Prostate gland (tissue), 2 donors: ENCODE results near the gene ADAMTS3. TPM values are rescaled to one million over a fixed set of nuclear protein-coding genes. Genes with fewer than 3 reads are reported as not detected.

Experiments
- DNase-seq: peaks from one replicate; pipeline ENCODE4 v3.0.0-alpha.2; 2019; ENCODE audit warnings: low spot score
- H3K27ac ChIP-seq, 2 donors: fragments of 200-600 bp; sonication (generic); 2 replicates each; pipeline ENCODE4 v1.5.1; 2017 to 2019
- H3K27me3 ChIP-seq: fragments of 200-600 bp; sonication (generic); replicated peaks from 2 replicates; pipeline ENCODE4 v1.5.1; 2019; ENCODE audit not compliant: insufficient read depth
- H3K36me3 ChIP-seq, 2 donors: fragments of 200-600 bp; sonication (generic); 1 replicate in 1 of 2; 2 replicates in 1 of 2; pipeline versions ENCODE4 v1.5.1 to v1.8.1; 2017 to 2019
- H3K4me1 ChIP-seq: fragments of 200-600 bp; sonication (generic); replicated peaks from 2 replicates; pipeline ENCODE4 v1.5.1; 2019
- H3K4me3 ChIP-seq, 2 donors: fragments of 200-600 bp; sonication (generic); 2 replicates each; pipeline ENCODE4 v1.5.1; 2017 to 2019
- H3K9me3 ChIP-seq: fragments of 200-600 bp; sonication (generic); 2 replicates; pipeline ENCODE4 v1.5.1; 2017
- POLR2A ChIP-seq: fragments of 450-650 bp; IDR thresholded peaks from one replicate; pipeline ENCODE4 v1.6.1; 2016; ENCODE audit warnings: antibody characterized with exemption, mild to moderate bottlenecking
- POLR2AphosphoS5 ChIP-seq: sonication (generic); formaldehyde crosslinking; IDR thresholded peaks from one replicate; pipeline ENCODE4 v1.6.1; 2017; ENCODE audit warnings: antibody characterized with exemption
- WGBS: methylation state at CpG from one replicate; pipeline ENCODE4 v1.1.5; 2018; 5-methylcytosine and 5-hydroxymethylcytosine counted together
- intact Hi-C: fragments of 100-400 bp; cut with DNase I; formaldehyde crosslinking; loops from one replicate; pipeline ENCODE4 v1.14.2; 2022
- total RNA-seq, 2 donors: library from RNA; depleted of rRNA; stranded (reverse); fragments of >200 nt; gene quantifications; one replicate each; pipeline ENCODE4 v1.1.0, GENCODE V29; 2016
- TF ChIP-seq, protein P1 (sequence below), 4 experiments: fragments of 200-600 bp in 2 of 4; fragments of 450-650 bp in 2 of 4; sonication (generic) in 2 of 4; IDR thresholded peaks; 1 replicate in 3 of 4; 2 replicates in 1 of 4; pipeline ENCODE4 v1.5.1; 2016 to 2019; ENCODE audit warnings: antibody characterized with exemption in 4 of 4, mild to moderate bottlenecking in 2 of 4, moderate library complexity in 2 of 4

ADAMTS3 gene
- total RNA-seq, 2 donors from 2014 or later, result 0.36 to 4.0 TPM

DNA sequence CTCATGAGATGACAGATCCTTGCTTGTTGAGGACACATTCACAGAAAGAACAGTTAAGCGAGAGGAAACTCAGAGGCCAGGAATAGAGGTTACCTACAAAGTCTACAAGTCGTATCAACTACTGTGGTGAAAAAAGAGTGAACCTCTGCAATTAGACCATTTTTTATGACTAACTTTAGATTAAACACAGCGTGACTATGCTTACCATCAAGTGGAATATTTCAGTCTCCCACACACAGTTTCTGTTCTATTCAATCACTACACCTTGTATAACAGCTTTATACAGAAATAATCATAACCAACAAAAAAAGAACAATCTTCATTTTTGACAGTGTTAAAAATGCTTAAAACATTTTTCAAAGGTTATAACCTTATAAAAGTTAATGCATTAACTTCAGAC, 46.6 kb downstream of the ADAMTS3 start:
- intact Hi-C loops, result no loop called here
- H3K27ac ChIP-seq, result no peak overlapping the region
- TF ChIP-seq POLR2A (no peak), POLR2AphosphoS5 (no peak)
- TF ChIP-seq, protein P1, sequence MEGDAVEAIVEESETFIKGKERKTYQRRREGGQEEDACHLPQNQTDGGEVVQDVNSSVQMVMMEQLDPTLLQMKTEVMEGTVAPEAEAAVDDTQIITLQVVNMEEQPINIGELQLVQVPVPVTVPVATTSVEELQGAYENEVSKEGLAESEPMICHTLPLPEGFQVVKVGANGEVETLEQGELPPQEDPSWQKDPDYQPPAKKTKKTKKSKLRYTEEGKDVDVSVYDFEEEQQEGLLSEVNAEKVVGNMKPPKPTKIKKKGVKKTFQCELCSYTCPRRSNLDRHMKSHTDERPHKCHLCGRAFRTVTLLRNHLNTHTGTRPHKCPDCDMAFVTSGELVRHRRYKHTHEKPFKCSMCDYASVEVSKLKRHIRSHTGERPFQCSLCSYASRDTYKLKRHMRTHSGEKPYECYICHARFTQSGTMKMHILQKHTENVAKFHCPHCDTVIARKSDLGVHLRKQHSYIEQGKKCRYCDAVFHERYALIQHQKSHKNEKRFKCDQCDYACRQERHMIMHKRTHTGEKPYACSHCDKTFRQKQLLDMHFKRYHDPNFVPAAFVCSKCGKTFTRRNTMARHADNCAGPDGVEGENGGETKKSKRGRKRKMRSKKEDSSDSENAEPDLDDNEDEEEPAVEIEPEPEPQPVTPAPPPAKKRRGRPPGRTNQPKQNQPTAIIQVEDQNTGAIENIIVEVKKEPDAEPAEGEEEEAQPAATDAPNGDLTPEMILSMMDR (IDR thresholded peaks at IDR 0.05), result no peak

DNA sequence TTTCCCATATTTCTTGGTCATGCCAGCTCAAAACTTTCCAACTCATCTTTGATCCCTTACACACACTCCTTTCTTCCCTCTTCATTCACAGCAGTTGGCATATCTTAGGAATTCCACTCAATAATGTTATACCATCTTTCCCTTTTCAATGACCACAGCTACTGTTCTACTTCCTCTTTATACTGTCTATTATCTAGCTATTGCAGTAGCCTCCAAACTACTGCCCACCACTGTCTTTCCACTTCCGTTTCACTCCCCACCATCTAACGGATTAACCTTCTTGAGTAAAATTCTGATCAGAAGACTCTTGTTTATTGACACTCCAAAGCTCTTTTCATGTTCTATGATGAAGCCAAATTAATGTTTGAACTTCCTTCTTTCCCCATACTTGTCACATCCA, 55.8 kb downstream of the ADAMTS3 start:
- no peaks in the 10 kb centered on the region for H3K27me3 ChIP-seq
- no peak for DNase-seq
- WGBS, result 88% methylated on average over 2 of the region's 2 CpGs
- H3K36me3 ChIP-seq, result no peaks in the 10 kb centered on the region
- H3K4me3 ChIP-seq, result no peak overlapping the region
- TF ChIP-seq POLR2AphosphoS5 (no peak), POLR2A (no peak)
- TF ChIP-seq, protein P1 (IDR thresholded peaks at IDR 0.05), result no peak
- no peaks in the 10 kb centered on the region for H3K4me1 ChIP-seq
- H3K9me3 ChIP-seq, result no peaks in the 10 kb centered on the region
- intact Hi-C loops, result no loop called here
- H3K27ac ChIP-seq, result no peak overlapping the region

More for the DNA sequence above, 46.6 kb downstream of the ADAMTS3 start:
- no peaks in the 10 kb centered on the region for H3K27me3 ChIP-seq
- H3K36me3 ChIP-seq, result no peaks in the 10 kb centered on the region
- 94% methylated on average over 3 of the region's 3 CpGs for WGBS
- H3K4me1 ChIP-seq, result no peaks in the 10 kb centered on the region
- H3K4me3 ChIP-seq, result no peak overlapping the region
- no peak for DNase-seq
- no peaks in the 10 kb centered on the region for H3K9me3 ChIP-seq

DNA sequence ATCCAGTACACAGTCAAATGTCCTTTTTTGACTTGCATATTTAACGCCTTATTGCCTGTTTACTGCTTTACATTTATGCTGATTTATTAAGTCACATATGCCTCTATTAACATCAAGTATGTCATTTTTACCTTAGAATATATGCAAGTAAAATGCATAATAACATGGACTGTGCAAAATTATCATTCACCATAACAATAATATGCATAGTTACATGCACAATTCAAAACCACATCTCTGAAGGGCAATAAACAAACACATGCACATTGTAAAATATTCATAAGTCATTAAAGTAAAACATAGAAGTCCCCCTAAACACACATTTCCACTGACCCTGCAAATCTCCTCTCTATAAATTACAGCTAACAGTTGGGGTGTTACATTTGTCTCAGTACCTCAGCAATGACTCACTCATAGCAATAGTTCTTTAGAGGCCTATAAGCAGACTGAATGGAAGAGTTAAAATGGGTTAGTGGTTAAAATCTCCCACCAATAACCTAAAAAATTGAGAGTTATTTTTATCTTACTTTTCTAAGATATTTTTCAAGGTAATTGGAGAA, 61.1 kb downstream of the ADAMTS3 start:
- WGBS, result 97% methylated on average over 1 of the region's 1 CpG
- TF ChIP-seq POLR2A, result no peak
- TF ChIP-seq POLR2AphosphoS5, result no peak
- TF ChIP-seq, protein P1 (IDR thresholded peaks at IDR 0.05), result no peak
- Histone ChIP-seq H3K4me1 (no peaks in the 10 kb centered on the region), H3K4me3 (no peak overlapping the region), H3K27me3 (no peaks in the 10 kb centered on the region), H3K27ac (no peak overlapping the region), H3K36me3 (no peaks in the 10 kb centered on the region), H3K9me3 (no peaks in the 10 kb centered on the region)
- no peak for DNase-seq
- intact Hi-C loops, result loop anchor here (5.0 kb wide), 1 partner anchor 514 kb away; no protein-coding TSS in a partner anchor

DNA sequence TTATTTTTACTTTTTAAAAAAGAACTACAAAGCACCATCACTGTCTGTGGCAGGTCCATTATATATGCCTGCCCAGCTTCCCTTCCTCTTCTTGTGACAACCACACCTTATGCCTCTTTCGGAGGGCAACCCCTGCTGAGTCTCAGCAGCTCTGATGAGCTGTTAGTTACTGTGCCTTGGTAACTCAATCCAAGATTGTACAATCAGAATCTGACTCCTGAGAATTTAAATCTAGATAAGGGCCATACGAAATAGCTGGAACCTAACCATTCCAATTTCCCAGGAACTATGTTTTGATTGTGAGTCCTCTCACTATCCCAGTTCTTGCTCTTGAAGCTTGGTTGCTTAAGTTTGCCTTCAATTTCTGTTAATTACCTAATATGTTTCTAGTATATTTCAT, 61.9 kb downstream of the ADAMTS3 start:
- Histone ChIP-seq H3K4me1 (no peaks in the 10 kb centered on the region), H3K4me3 (no peak overlapping the region), H3K36me3 (no peaks in the 10 kb centered on the region), H3K27me3 (no peaks in the 10 kb centered on the region), H3K27ac (no peak overlapping the region), H3K9me3 (no peaks in the 10 kb centered on the region)
- 64% methylated on average over 2 of the region's 2 CpGs for WGBS
- intact Hi-C loops, result loop anchor here (5.0 kb wide), 1 partner anchor 515 kb away; no protein-coding TSS in a partner anchor
- DNase-seq, result no peak
- no peak for TF ChIP-seq POLR2A
- TF ChIP-seq POLR2AphosphoS5, result no peak

DNA sequence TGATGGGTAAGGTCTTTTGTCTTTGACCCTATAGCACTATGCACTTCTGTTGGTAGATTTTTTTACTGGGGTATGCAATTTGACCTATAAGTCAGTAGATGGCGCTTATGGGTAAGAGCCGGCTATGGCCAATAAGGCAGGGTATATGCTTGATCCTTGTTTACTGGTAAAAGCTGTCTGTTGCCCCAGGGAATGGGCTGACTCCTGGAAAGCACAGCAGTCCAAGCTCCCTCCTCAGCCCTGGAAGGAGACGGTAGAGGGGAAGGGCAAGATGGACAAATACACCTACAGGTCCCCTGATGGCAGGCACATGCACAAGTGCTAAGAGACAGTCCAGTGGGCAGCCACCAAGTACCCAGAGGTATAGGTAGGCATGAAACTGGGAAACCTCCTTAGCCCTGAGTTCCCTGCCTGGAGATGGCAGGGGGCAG, 63.7 kb downstream of the ADAMTS3 start:
- no peaks in the 10 kb centered on the region for H3K4me1 ChIP-seq
- 15% methylated on average over 3 of the region's 3 CpGs for WGBS
- no peak overlapping the region for H3K27ac ChIP-seq
- H3K36me3 ChIP-seq, result no peaks in the 10 kb centered on the region
- H3K9me3 ChIP-seq, result no peaks in the 10 kb centered on the region
- no peak for TF ChIP-seq POLR2AphosphoS5
- TF ChIP-seq, protein P1 (IDR thresholded peaks at IDR 0.05), result peak in 3 of 4 experiments; percentile 19 to 56 (median 43)
- no peak for TF ChIP-seq POLR2A
- H3K4me3 ChIP-seq, result no peak overlapping the region
- H3K27me3 ChIP-seq, result no peaks in the 10 kb centered on the region
- DNase-seq, result no peak
- intact Hi-C loops, result loop anchor here (5.0 kb wide), 1 partner anchor 517 kb away; no protein-coding TSS in a partner anchor
